Endothelial cell (in vitro differentiated cells): ENCODE results near the gene CYTIP. TPM values are rescaled to one million over a fixed set of nuclear protein-coding genes. Genes with fewer than 3 reads are reported as not detected.

ENCODE experiments used
- DNase-seq: peaks from one replicate; pipeline ENCODE4 v3.0.0; 2021; ENCODE audit warnings: low spot score
- H3K27ac Mint-ChIP-seq: one replicate; pipeline ENCODE4 v1.8.0; 2021; ENCODE audit warnings: mixed read lengths, inconsistent platforms; ENCODE audit not compliant: unreplicated experiment
- H3K27me3 Mint-ChIP-seq: one replicate; pipeline ENCODE4 v1.8.0; 2021; ENCODE audit warnings: mild to moderate bottlenecking, moderate library complexity, mixed read lengths, inconsistent platforms; ENCODE audit not compliant: unreplicated experiment
- H3K36me3 Mint-ChIP-seq: one replicate; pipeline ENCODE4 v1.8.0; 2021; ENCODE audit warnings: mild to moderate bottlenecking, low read depth, mixed read lengths, inconsistent platforms; ENCODE audit not compliant: unreplicated experiment
- H3K4me1 Mint-ChIP-seq: one replicate; pipeline ENCODE4 v1.8.0; 2021; ENCODE audit warnings: mild to moderate bottlenecking, mixed read lengths, inconsistent platforms; ENCODE audit not compliant: unreplicated experiment
- H3K4me3 Mint-ChIP-seq: one replicate; pipeline ENCODE4 v1.8.0; 2021; ENCODE audit warnings: mild to moderate bottlenecking, mixed read lengths, inconsistent platforms; ENCODE audit not compliant: unreplicated experiment
- H3K9me3 Mint-ChIP-seq: one replicate; pipeline ENCODE4 v1.8.0; 2021; ENCODE audit warnings: mixed read lengths, inconsistent platforms; ENCODE audit not compliant: unreplicated experiment
- total RNA-seq: library from RNA; stranded (reverse); fragmentation: NEBNext Ultra II Directional; extraction: Animal tissue kit (Norgen Biotek cat#: 25700); gene quantifications from one replicate; pipeline ENCODE4 v1.2.1, GENCODE V29; 2021; ENCODE audit not compliant: unreplicated experiment
- TF ChIP-seq, protein P1 (sequence below): fragments of 200-600 bp; sonication (generic); IDR thresholded peaks from one replicate; pipeline ENCODE4 v1.5.0; 2021; ENCODE audit warnings: antibody characterized with exemption; ENCODE audit not compliant: unreplicated experiment

CYTIP gene
- total RNA-seq, 1 donor from 2014 or later: not detected

DNA sequence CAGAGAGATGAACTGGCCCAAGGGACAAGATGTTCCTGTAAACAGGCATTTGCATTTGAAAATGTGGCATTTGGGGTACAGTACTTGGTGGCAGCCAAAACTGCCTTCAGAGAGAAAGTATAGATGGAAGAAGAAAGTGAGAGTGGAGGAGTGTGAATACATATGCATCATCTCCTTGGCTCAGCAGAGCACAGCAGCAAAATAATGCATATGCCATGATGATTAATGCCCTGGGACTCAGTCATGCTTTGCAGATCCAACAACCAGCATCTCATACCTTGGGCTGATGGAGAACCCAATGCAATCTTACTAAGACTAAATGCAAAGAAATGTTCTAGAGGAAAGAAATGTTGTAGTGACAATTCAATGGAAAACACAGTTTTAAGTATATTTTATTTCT, 29.7 kb upstream of the CYTIP start:
- no peak overlapping the region for H3K27ac Mint-ChIP-seq
- H3K36me3 Mint-ChIP-seq: no peaks in the 10 kb centered on the region
- TF ChIP-seq, protein P1, sequence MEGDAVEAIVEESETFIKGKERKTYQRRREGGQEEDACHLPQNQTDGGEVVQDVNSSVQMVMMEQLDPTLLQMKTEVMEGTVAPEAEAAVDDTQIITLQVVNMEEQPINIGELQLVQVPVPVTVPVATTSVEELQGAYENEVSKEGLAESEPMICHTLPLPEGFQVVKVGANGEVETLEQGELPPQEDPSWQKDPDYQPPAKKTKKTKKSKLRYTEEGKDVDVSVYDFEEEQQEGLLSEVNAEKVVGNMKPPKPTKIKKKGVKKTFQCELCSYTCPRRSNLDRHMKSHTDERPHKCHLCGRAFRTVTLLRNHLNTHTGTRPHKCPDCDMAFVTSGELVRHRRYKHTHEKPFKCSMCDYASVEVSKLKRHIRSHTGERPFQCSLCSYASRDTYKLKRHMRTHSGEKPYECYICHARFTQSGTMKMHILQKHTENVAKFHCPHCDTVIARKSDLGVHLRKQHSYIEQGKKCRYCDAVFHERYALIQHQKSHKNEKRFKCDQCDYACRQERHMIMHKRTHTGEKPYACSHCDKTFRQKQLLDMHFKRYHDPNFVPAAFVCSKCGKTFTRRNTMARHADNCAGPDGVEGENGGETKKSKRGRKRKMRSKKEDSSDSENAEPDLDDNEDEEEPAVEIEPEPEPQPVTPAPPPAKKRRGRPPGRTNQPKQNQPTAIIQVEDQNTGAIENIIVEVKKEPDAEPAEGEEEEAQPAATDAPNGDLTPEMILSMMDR: no peak
- no peak for DNase-seq
- H3K27me3 Mint-ChIP-seq: no peaks in the 10 kb centered on the region
- no peaks in the 10 kb centered on the region for H3K4me1 Mint-ChIP-seq
- no peaks in the 10 kb centered on the region for H3K9me3 Mint-ChIP-seq
- H3K4me3 Mint-ChIP-seq: no peak overlapping the region

DNA sequence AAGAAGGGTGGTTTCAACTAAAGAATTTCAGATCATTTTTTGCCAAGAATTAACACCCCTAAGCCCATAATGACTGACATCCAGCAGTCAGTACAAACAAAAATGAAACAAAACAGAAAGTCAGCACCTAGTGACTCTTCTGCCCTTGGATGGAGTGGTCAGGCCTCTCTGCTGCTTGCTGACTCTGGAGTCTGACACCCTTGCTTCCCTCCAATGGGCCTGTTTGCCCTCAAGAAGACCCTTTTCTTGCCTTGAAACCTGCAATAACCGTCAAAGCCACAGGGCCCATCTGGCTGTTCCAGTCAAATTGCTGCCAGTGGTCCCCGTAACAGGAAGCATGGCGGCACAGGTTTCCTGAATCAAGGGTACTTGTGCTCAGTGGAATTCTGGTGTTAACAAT, 27.2 kb upstream of the CYTIP start:
- Mint-ChIP-seq H3K27me3 (peaks cover 1% of the 10 kb centered on the region), H3K27ac (no peak overlapping the region), H3K9me3 (no peaks in the 10 kb centered on the region), H3K36me3 (no peaks in the 10 kb centered on the region), H3K4me3 (no peak overlapping the region), H3K4me1 (no peaks in the 10 kb centered on the region)
- TF ChIP-seq, protein P1: no peak
- DNase-seq: no peak

GRCh38 chr2:157470321-157470720, 26.4 kb upstream of the CYTIP start:
- no peaks in the 10 kb centered on the region for H3K9me3 Mint-ChIP-seq

DNA sequence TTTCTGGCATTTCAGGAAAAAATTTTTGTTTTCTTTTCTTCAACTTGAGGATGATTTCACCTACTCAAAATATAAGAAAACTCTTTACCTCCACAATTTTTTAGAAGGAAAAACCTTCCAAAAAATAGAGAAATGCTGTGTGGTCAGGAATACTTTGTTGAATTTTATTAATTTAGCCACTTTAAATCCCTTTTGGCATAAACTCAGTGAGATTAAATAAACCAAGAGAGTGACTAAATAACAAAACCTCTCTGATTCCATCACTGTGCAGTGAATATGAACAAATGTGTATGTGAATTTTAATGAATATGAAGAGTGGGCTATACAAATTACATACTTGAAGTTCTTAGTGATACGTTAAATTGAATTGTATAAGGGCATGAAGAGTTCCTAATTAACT, 25.8 kb upstream of the CYTIP start:
- Mint-ChIP-seq H3K27me3 (peaks cover 1% of the 10 kb centered on the region), H3K27ac (no peak overlapping the region), H3K4me3 (no peak overlapping the region), H3K4me1 (no peaks in the 10 kb centered on the region), H3K9me3 (no peaks in the 10 kb centered on the region), H3K36me3 (no peaks in the 10 kb centered on the region)
- TF ChIP-seq, protein P1: no peak
- no peak for DNase-seq

More at GRCh38 chr2:157470321-157470720, 26.4 kb upstream of the CYTIP start:
- no peak overlapping the region for H3K4me3 Mint-ChIP-seq
- H3K27ac Mint-ChIP-seq: no peak overlapping the region
- peaks cover 1% of the 10 kb centered on the region for H3K27me3 Mint-ChIP-seq
- TF ChIP-seq, protein P1: no peak
- DNase-seq: no peak
- no peaks in the 10 kb centered on the region for H3K4me1 Mint-ChIP-seq
- no peaks in the 10 kb centered on the region for H3K36me3 Mint-ChIP-seq

GRCh38 chr2:157468931-157469708, 25.2 kb upstream of the CYTIP start:
- H3K27me3 Mint-ChIP-seq: peaks cover 1% of the 10 kb centered on the region
- H3K36me3 Mint-ChIP-seq: no peaks in the 10 kb centered on the region
- H3K4me3 Mint-ChIP-seq: no peak overlapping the region
- no peaks in the 10 kb centered on the region for H3K9me3 Mint-ChIP-seq
- no peak for DNase-seq
- TF ChIP-seq, protein P1: no peak
- no peak overlapping the region for H3K27ac Mint-ChIP-seq
- H3K4me1 Mint-ChIP-seq: no peaks in the 10 kb centered on the region
